Mesenteric fat pad (tissue), 1 donor: ENCODE results near the gene CERS1. TPM values are rescaled to one million over a fixed set of nuclear protein-coding genes. Genes with fewer than 3 reads are reported as not detected.
"Not testable (repeated sequence)": the region's sequence is repeated elsewhere in the genome, so short reads cannot be mapped to it uniquely, and the experiment has no call there.

Experiments
- DNase-seq: peaks from one replicate; pipeline ENCODE4 v3.0.0-alpha.2; 2020; ENCODE audit warnings: low spot score
- total RNA-seq: library from RNA; stranded (reverse); fragmentation: NEBNext Ultra II Directional; extraction: Animal tissue kit (Norgen Biotek cat#: 25700); gene quantifications from one replicate; pipeline ENCODE4 v1.2.1, GENCODE V29; 2021
- donor health status: DM: yes; HTN: yes; CAD: no.

The CERS1 gene
- total RNA-seq, 1 donor from 2014 or later = 0.45 TPM

GRCh38 chr19:18919086-18919899 is 23.3 kb upstream of the CERS1 start, which contains the start of the genes COPE and DDX49:
Gene COPE (minus strand): TSS chr19:18919387. CDS start chr19:18919348, 39 bp downstream.
Gene DDX49 (plus strand): TSS chr19:18919715. CDS start chr19:18919742, 27 bp downstream.
- peak; percentile 97 for DNase-seq

DNA sequence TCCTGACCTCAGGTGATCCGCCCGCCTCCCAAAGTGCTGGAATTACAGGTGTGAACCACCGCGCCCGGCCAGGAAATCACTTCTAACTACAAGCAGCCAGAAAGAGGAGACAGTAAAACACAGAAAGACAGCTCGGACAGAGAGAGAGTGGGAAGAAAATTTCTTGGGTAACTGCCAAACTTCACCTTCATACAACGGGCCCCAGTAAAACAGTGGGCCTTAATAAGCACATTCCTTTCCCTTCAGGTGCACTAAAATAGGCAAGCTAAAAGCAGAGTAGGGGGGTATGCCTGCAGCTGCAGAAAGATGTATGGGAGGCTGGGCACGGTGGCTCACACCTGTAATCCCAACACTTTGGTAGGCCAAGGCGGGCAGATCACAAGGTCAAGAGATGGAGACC is 21.6 kb upstream of the CERS1 start:
- DNase-seq = not testable (repeated sequence)

DNA sequence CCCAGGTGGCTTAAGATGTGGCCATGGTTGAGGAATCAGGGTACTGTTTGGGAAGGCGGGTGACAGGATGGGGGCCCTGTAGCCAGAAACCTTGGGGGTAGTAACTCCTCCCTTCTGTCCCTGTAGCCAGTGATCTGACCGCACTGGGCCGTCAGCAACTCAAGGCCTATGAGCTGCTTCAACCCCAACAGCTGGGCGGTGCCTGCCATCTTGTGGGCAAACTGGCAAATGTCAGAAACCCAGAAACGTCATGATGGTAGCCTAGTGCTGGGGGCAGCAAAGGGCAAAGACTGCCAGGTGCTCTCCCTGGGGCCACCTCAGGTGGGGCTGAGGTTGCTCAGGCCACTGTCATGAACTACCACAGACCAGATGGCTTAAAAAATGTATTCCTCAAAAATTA is 19.7 kb upstream of the CERS1 start:
- no peak for DNase-seq

- DNase-seq = no peak
Observed at GRCh38 chr19:18913466-18913865, 17.5 kb upstream of the CERS1 start.

- no peak for DNase-seq
Observed at GRCh38 chr19:18912933-18913332, 17.0 kb upstream of the CERS1 start.

DNA sequence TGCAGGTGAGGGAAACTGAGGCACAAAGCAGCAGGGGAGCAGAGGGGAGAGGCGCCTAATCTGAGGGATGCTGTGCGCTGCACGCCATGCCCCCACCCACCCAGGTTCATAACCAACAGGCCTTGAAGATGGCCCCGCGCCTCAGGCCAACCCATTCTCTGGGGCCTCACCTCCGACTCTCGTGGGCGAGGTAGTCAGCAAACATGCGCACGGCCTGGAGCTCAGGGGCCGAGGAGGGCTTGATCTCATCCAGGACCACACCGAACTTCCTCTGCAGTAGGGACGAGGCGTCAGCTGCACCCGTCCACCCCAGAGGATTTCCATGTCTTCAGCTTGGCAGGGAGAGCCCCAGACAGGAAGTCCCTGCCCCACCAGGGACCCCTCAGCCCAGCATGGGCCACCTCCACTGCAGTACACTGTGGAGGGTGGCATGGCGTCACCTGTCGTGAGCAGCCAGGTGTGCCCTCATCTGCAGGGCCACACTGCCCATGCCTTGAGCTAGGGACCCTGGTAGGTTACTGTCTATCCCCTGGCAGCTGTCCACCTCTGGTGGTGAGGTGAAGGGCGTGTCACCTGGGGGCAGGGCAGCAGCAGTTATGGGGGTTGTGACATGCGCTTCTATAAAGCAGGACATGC is 15.0 kb upstream of the CERS1 start:
- no peak for DNase-seq

- DNase-seq = no peak
Observed at GRCh38 chr19:18910010-18910409, 14.1 kb upstream of the CERS1 start.

- DNase-seq = no peak
Observed at GRCh38 chr19:18908917-18909619, 13.1 kb upstream of the CERS1 start.

GRCh38 chr19:18906605-18907519 is 10.9 kb upstream of the CERS1 start:
- no peak for DNase-seq

- no peak for DNase-seq
Observed at GRCh38 chr19:18905513-18906236, 9.7 kb upstream of the CERS1 start.

GRCh38 chr19:18905058-18905456 is 9.1 kb upstream of the CERS1 start:
- no peak for DNase-seq

GRCh38 chr19:18904334-18905057 is 8.5 kb upstream of the CERS1 start:
- no peak for DNase-seq

GRCh38 chr19:18903156-18904037 is 7.4 kb upstream of the CERS1 start:
- DNase-seq = no peak

DNA sequence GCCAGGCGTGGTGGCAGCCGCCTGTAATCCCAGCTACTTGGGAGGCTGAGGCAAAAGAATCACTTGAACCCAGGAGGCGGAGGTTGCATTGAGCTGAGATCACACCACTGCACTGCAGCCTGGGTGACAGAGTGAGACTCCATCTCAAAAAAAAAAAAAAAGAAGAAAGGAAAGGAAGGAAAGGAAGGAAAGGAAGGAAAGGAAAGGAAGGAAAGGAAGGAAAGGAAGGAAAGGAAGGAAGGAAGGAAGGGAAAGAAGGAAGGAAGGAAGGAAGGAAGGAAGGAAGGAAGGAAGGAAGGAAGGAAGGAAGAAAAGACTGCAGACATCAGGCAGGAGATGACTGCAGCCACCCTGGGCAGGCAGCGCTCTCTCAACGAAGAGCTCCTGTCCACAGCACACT is 6.6 kb upstream of the CERS1 start:
- not testable (repeated sequence) for DNase-seq

DNA sequence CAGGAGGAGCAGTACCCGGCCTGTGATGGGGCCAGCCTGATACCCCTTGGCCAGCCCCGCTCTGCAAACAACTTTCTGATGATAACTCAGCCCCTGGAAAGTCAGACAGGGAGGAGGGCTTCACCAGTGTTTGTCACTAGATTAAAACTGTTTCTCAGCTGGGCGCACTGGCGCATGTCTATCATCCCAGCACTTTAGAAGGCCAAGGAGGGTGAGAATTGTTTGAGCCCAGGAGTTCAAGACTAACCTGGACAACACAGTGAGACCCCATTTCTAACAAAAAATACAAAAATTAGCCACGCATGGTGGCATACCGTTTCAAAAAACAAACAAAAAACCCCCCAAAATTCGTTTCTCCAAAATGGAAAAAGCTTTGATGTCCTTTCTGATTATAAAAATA is 5.5 kb upstream of the CERS1 start:
- DNase-seq = no peak

GRCh38 chr19:18900700-18901481 is 4.9 kb upstream of the CERS1 start:
- no peak for DNase-seq
